HG02678 (cell line): Measurements from ENCODE around the gene PCSK7.
"Not testable (repeated sequence)": the region's sequence is repeated elsewhere in the genome, so short reads cannot be mapped to it uniquely, and the experiment has no call there.

Source experiments
- ATAC-seq: cut with Tn5 transposase; IDR thresholded peaks from one replicate; pipeline ENCODE4 v1.9.1; 2021; ENCODE audit warnings: mild to moderate bottlenecking, moderate library complexity; ENCODE audit not compliant: unreplicated experiment

The PCSK7 gene, protein sequence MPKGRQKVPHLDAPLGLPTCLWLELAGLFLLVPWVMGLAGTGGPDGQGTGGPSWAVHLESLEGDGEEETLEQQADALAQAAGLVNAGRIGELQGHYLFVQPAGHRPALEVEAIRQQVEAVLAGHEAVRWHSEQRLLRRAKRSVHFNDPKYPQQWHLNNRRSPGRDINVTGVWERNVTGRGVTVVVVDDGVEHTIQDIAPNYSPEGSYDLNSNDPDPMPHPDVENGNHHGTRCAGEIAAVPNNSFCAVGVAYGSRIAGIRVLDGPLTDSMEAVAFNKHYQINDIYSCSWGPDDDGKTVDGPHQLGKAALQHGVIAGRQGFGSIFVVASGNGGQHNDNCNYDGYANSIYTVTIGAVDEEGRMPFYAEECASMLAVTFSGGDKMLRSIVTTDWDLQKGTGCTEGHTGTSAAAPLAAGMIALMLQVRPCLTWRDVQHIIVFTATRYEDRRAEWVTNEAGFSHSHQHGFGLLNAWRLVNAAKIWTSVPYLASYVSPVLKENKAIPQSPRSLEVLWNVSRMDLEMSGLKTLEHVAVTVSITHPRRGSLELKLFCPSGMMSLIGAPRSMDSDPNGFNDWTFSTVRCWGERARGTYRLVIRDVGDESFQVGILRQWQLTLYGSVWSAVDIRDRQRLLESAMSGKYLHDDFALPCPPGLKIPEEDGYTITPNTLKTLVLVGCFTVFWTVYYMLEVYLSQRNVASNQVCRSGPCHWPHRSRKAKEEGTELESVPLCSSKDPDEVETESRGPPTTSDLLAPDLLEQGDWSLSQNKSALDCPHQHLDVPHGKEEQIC

DNA sequence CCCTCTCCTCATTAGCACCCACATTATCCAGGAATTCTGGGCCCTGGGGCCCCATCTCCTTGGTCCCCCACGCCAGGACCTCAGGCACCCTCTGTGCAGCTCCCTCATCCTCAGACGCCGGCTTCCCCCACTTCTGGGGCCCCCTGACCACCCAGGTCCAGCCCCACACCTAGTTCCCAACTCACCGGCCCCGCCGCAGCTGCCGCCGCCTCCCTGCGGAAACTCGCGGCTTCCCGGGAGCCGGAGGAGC, at the start of gene PCSK7:
Gene PCSK7 (minus strand): TSS at position 232 of the 250 bp plus-strand sequence. CDS start 2,229 bp downstream, outside the sequence.
- no peak for ATAC-seq

DNA sequence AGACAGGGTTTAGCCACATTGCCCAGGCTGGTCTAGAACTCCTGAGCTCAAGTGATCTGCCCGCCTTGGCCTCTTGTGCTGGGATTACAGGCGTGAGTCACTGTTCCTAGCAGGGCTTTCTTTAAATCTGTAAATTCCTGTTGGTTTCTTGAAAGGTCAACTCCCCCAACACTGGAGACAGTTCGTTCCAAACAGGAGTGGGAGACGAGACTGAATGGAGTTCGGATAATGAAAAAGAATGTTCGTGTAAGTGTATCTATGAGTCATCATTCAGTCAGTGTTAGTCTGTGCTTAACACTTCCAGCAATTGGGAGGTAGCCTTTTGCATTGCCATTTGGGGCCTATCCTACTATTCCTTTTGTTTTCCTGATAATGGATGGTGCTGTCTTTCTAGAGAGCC, 49.3 kb upstream of the PCSK7 start:
- ATAC-seq: no peak

DNA sequence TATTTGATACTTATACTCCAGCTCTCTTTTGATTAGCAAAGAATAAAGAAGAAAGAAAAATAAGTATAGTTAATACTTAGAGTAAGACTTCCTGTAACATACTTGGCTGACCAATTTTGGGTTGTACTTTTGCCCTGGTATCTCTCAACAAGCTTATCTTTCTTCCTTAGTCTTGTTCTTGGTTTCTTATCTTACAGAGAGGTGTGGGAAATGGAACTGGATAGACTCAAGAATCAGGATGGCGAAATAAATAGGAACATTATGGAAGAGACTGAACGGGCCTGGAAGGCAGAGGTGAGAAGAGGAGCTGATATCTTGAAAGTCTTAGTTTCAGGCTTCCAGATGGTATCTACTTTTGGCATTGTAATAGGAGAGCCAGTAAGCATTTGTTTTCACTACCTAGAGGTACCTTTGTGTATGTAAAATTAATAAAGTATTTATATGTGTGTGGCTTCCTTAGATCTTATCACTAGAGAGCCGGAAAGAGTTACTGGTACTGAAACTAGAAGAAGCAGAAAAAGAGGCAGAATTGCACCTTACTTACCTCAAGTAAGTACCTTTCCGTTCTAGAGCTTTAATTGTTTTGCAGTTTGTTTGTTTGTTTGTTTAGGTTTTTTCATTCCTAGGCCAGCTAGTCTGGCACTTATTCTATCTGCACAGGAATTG, 48.0 kb upstream of the PCSK7 start:
- ATAC-seq: no peak

DNA sequence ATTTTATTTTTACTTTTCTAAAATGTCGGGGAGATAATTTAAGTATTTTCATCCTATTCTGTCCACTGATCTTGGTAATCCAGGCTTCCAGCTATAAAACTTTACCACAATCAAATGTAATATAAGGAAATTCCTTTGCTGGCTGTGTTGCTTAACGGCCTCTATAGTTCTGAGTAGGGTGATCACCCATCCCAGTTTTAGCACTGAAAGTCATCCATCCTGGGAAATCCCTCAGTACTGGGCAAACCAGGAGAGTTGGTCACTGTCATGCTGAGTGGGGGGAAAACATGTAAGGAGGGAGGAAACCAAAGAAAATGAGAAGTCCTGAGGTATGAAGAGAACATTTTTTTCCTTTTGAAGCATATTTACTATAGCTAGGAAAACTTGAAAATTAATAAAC, 46.5 kb upstream of the PCSK7 start:
- ATAC-seq: no peak

DNA sequence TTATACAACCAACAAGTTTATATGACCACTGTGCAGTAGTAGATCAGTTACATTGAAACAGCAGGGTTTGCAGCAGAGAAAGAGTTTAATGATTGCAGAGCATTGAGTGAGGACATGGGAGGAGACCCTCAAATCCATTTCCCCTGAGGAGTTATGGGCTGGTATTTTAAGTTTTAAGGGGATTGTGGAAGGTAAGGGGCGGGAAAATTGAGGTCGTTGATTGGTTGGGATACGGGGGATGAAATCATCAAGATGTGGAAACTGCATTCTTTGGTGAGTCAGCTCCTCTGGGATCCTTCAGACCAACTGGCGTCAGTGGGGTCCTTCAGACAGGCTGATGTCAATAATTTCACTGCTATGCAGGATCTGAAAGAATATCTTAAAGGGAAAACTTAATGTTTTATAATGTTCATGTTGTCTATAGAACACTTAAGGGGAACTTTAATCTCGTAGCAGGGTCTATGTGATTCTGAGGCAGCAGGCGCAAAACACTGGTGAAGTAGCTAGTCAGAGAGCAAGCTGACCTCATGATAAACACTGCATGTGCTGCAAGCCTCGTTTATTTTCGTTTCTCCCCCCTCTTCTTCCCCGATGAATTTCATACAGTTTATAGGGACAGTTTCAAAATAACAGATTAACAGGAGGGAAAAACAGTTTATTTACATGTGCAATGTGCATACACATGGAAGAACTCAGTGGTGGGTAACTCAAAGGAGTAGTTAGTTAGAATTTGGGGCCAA, 41.8 kb upstream of the PCSK7 start:
- no peak for ATAC-seq

DNA sequence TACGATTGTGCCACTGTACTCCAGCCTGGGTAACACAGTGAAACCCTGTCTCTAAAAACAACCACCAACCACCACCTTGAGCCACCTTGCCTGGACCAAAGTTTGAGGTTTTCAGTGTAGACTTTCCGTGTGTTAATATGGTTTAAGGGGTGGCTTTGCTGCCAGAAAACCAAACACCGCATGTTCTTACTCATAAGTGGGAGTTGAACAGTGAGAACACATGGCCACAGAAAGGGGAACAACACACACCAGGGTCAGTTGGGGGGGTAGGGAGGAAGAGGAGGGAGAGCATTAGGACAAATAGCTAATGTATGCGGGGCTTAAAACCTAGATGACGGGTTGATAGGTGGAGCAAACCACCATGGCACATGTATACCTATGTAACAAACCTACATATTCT, 40.3 kb upstream of the PCSK7 start:
- not testable (repeated sequence) for ATAC-seq

DNA sequence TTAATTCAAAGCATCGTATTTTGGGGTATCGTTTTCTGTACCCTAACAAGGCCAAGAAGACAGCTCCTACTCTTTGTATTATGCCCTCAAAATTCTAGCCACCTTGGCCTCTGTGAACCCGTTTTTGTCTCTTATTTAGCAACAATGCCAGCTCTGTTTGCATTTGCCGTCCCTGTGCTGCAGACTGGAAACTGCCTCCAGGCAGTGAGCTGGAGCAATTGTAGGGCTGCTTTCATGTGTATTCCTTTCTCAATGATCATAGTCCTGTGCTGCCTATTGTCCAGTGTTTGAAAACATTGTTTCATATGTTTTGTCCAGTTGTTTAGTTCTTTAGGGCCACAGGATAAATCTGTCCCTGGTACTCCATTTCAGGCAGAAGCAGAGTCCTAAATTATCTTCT, 39.3 kb upstream of the PCSK7 start:
- no peak for ATAC-seq

DNA sequence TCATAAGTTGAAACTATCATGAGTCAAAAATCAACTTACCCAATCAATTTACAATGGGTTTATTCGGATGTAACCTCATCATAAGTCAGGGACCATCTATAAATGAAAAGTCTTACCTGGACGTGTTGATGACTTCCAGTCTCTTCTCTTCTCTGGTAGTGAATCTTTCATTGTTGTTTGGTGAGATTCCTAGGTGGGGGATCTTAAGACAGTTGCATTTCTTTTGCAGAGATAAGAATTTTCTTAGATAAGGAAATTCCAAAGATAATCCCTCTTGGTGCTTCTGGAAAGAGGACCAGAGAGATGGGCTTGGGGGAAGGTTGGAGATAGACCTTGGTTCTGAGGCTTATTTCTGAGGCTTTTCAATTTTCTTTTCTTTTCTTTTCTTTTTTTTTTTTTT, 38.0 kb upstream of the PCSK7 start:
- no peak for ATAC-seq

DNA sequence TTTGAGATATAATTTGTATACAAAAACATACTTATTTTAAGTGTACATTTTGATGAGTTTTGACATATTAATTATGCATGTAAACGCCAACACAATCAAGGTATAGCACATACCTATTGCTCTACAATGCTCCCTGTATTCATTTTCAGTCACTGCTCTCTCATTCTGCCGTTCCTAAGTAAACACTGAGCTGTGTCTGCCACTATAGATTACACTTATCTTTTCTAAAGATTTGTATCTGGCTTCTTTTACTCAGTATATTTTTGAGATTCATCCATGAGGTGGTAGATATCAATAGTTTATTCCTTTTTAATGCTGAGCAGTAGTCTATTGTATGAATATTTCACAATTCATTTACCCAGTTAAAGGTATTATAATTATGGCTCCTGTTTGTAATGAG, 33.9 kb upstream of the PCSK7 start:
- no peak for ATAC-seq

DNA sequence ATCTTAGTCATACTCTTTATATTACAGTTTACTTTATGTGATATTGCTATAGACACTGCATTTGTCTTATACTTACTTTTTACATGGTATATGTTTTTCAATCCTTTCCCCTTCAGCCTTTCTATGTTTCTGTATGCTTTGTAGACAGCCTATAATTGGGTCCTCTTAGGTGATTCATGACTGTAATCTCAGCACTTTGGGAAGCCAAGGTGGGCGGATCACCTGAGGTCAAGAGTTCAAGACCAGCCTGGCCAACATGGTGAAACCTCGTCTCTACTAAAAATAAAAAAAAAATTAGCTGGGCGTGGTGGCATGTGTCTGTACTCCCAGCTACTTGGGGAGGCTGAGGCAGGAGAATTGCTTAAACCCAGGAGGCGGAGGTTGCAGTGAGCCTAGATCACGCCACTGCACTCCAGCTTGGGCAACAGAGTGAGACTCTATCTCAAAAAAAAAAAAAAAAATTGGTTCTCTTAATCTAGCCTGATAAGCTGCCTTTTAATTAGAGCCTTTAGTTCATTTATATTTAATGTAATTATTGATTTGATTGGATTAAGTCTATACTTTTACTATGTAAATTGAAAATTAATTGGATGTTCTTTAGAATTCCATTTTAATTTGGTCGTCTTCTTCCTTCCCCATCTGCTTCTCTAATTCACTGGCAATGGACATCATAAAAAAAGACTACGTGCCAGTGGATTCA, 32.9 kb upstream of the PCSK7 start:
- not testable (repeated sequence) for ATAC-seq

DNA sequence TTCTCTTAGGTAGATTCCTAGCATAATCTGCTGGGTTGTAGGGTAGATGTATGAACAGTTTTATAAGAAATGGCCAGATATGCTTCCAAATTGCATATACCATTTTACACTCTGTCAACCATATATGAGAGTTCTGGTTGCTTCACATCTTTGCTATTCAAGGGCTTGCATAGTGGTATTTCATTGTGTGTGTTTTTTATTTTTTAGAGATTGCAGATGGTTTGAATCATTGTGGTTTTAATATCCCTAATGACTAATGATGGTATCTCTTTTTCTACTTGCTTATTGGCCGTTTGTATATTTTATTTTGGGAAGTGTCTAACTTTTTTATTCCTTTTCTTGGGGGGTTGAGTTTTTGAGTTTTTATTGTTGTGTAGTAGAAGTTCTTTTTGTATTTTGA, 27.5 kb upstream of the PCSK7 start:
- no peak for ATAC-seq

DNA sequence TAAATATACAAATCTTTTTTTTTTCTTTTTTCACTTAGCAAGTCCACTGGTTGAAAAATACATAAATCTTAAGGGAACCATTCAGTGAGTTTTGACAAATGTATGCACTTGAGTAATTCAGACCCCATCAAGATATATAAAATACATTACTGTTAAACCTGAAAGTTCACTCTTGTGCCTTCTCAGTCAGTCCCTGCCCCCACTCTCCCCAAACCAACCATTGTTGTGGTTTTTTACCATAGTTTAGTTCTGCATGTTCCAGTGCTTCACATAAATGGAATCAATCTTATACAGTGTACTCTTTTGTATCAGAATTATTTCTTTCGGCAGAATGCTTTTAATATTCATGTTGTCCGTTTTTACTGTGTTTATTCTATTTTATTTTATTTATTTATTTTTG, 26.7 kb upstream of the PCSK7 start:
- no peak for ATAC-seq

DNA sequence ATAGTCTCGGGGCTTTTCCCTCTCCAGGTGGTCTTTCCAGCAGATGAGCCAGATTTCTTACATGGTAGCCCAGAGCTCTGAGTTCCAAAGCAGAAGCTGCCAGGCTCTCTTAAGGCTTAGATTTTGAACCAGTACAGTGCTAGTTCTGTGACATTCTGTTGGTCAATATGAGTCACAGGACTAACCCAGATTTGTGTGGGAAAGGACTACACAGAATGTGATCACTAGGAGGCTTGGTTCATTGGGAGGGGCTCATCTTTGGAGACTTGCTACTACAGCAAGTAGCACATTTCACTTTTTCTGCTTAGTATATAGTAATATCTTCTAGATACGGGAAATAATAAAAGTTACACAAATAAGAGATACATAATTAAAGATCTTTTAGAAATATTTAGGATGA, 24.7 kb upstream of the PCSK7 start:
- ATAC-seq: no peak

DNA sequence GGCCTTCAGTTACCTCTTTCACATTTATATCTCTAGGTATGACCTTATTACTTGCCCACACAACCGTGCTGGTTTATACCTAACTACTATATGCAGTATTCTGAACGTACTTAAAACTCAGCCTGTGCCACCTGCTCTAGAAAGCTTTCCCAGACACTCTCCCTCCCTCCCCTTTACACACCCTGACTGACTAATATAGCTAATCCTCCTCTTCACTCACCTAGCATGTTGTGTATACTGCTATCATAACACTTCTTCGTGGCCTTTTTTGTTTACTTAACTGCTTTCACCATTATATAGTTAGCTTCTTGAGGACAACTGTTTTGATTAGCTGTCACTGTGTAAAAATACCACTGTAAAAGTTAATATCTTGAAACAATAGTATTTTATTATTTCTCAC, 24.1 kb upstream of the PCSK7 start:
- no peak for ATAC-seq

DNA sequence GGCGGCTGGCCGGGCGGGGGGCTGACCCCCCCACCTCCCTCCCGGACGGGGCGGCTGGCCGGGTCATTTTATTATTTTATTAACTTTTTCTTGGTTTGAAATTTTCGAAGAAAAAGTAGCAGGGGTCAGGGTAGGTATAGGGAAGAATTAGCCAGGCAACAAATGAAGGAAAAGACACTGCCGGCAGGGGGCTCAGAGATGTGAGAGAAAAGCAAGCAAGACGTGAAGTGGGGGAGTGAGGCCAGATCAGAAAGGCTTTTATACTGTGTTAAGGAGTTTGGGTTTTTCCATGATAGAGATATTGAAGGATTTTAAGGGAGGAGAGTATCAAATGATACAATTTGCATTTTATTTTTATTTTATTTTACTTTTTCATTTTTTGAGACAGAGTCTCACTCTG, 19.6 kb upstream of the PCSK7 start:
- no peak for ATAC-seq

DNA sequence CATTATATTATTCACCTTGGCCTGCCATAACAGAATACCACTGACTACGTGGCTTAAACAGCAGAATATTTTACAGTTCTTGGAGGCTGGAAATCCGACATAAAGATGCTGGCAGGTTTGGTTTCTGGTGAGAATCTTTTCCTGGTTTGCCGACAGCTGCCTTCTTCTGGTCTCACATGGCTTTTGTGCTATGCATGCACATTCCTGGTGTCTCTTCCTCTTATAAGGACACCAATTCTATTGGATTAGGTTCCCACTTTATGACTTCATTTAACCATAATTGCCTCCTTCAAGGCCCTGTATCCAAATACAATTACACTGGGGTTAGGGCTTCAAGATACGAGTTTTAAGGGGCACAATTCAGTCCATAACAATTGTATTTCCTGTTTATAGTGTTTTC, 17.7 kb upstream of the PCSK7 start:
- ATAC-seq: no peak

DNA sequence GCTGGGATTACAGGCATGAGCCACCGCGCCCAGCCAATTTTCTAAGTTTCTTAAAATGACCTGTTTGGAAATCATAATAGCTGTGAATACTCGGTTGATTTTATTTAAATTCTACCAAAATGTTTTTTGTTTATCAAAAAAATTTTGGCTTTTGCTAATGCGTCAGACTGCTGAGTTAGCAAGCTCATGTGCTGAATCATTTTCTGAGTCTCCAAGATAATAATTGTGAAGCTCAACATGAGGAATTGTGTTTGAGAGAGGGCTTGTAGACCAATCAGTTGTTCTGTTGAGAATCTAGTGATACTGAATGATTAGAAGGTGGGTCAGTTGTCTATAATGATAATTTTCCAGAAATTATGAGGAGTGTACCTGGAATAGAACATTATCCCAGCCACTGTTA, 16.5 kb upstream of the PCSK7 start:
- no peak for ATAC-seq

DNA sequence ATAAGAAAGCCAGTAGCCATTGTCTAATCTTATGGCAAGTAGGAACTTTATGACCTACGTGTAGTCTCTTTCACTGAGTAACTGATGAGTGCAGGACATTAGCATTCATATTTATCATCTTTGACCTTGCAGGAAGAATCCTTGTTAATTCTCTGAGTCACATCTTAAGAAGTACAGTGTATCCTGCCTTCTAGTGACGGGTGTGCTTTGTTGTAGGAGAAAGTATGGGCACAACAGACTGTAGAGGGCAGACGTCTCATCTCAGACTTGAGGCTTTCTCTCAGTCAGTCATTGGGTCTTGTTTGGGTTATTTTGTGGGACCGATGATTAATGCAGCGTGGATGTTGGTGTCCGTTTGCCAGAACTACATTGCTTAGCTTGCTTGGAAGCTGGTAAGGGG, 7.4 kb upstream of the PCSK7 start:
- no peak for ATAC-seq

DNA sequence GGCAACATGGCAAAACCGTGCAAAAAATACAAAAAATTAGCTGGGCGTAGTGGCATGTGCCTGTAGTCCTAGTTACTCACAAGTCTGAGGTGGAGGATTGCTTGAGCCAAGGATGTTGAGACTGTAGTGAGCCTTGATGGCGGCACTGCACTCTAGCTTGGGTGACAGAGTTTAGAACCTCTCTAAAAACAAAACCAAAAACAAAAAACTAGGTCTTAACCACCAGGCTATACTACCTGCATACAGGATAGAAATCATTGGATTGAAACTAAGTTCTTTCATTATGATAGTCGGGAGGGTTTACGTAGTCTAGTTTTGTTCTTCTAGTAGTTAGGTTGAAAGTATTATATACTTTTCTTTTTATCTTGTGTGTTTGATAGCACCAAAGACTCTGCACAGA, 6.3 kb upstream of the PCSK7 start:
- ATAC-seq: no peak

DNA sequence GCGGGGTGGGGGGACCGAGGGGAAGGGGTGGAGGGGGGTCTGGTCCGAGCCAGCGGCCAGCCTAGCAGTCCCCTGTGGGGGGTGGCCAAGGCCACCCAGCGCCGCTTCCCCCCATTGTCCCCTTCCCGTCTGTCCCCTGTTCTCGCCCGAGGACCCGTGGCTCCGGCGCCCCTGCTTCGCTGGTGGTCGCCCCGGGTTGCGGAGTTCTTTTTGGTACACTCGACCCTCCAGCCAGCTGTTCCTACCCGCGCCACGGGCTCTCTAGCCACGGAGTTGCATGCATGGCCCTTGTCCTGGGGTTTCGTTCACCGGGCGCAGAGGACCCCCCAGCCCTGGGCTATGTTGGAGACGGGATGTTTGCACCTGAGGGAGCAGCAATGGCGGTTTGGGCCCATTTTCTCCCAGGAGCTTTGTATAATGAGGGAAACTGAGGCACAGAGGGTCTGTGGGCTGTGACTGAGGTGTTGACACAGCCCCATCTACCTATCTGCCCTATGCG, 1.1 kb upstream of the PCSK7 start:
- no peak for ATAC-seq
